Measurements from ENCODE around the gene SMIM29.

SMIM29 gene

DNA sequence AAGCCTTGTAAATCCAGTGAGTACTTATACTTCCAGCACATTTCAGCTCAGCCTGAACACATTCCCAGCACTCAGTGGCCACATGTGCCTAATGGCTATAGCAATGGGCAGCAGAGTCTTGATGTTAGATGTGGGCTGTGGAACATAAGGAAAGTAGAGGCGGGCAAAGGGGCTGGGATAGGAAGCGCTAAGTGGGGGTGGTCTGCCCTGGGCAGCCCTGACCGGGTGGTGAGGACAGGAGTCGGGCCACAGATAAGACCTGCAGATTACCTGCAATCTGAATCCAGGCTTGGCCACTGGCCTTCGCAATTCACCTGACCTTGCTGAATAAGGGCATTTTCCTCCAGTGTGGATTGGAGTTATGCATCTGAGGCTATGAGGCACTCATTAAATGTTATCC lies 23.3 kb downstream of the SMIM29 start:
- H3K27me3 ChIP-seq (ENCODE audit: insufficient read depth, poor library complexity, severe bottlenecking): no peaks in the 10 kb centered on the region
- TF ChIP-seq, protein P1, sequence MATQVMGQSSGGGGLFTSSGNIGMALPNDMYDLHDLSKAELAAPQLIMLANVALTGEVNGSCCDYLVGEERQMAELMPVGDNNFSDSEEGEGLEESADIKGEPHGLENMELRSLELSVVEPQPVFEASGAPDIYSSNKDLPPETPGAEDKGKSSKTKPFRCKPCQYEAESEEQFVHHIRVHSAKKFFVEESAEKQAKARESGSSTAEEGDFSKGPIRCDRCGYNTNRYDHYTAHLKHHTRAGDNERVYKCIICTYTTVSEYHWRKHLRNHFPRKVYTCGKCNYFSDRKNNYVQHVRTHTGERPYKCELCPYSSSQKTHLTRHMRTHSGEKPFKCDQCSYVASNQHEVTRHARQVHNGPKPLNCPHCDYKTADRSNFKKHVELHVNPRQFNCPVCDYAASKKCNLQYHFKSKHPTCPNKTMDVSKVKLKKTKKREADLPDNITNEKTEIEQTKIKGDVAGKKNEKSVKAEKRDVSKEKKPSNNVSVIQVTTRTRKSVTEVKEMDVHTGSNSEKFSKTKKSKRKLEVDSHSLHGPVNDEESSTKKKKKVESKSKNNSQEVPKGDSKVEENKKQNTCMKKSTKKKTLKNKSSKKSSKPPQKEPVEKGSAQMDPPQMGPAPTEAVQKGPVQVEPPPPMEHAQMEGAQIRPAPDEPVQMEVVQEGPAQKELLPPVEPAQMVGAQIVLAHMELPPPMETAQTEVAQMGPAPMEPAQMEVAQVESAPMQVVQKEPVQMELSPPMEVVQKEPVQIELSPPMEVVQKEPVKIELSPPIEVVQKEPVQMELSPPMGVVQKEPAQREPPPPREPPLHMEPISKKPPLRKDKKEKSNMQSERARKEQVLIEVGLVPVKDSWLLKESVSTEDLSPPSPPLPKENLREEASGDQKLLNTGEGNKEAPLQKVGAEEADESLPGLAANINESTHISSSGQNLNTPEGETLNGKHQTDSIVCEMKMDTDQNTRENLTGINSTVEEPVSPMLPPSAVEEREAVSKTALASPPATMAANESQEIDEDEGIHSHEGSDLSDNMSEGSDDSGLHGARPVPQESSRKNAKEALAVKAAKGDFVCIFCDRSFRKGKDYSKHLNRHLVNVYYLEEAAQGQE (IDR thresholded peaks at IDR 0.05; ENCODE audit: insufficient replicate concordance, low read depth): no peak
- TF ChIP-seq, protein P2, sequence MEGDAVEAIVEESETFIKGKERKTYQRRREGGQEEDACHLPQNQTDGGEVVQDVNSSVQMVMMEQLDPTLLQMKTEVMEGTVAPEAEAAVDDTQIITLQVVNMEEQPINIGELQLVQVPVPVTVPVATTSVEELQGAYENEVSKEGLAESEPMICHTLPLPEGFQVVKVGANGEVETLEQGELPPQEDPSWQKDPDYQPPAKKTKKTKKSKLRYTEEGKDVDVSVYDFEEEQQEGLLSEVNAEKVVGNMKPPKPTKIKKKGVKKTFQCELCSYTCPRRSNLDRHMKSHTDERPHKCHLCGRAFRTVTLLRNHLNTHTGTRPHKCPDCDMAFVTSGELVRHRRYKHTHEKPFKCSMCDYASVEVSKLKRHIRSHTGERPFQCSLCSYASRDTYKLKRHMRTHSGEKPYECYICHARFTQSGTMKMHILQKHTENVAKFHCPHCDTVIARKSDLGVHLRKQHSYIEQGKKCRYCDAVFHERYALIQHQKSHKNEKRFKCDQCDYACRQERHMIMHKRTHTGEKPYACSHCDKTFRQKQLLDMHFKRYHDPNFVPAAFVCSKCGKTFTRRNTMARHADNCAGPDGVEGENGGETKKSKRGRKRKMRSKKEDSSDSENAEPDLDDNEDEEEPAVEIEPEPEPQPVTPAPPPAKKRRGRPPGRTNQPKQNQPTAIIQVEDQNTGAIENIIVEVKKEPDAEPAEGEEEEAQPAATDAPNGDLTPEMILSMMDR (IDR thresholded peaks at IDR 0.05; ENCODE audit: insufficient read depth, low read length): no peak
- no peak for TF ChIP-seq POLR2AphosphoS5 (IDR thresholded peaks at IDR 0.05; ENCODE audit: low read depth)
- DNase-seq (ENCODE audit: low read depth in 1 of 2, low spot score in 1 of 2): no peak
- H3K27ac ChIP-seq (replicated peaks): no peak overlapping the region
- H3K4me3 ChIP-seq (replicated peaks; ENCODE audit: insufficient read depth, low read length): no peak overlapping the region

DNA sequence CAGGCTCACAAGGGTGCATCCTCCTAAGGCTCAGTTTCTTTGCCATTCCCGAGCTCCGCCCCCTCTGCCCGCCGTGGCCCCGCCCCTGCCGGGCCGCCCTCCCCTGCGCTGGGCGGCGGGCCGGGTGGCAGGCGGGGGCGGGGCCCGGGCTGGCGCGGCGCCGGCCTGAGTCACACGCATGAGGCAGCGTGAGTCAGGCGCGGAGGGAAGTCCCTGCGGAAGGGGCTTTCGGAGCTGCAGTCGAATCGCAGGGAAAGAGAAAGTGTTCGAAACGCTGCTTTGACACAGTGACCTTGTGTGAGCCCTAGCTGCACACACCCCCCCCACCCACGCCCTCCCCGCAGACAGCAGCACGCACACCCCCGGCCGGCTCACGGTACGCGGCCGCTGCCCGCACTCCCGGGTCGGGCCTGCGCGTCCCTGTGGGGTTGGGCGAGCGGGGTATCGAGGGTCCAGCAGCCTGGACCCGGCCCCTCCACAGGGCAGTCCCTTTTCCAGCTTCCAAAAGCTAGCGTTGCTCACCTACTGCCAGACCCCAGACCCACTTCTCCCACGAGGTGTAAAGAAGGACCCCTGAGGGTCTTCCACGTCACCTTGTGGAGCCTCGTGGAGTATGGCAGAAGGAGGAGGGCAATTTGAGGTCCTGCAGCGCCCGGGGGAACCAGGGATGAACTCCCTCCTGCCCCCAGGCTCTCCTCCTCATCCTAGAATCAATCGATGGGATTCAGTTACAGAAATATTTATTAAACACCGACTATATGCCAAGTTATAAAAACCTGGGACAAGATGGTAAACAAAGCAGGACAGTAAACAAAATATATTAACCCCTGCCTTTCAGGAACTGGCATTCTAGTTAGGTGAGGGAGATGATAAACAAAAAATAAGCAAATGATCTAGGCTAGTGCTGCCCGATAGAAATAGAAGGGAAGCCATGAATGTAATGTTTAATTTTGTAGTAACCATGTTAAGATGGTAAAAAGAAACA lies 24.6 kb downstream of the SMIM29 start:
- Histone ChIP-seq H3K27me3 (ENCODE audit: insufficient read depth, poor library complexity, severe bottlenecking) (no peaks in the 10 kb centered on the region), H3K4me3 (replicated peaks; ENCODE audit: insufficient read depth, low read length) (peak overlapping the region; percentile 37), H3K27ac (replicated peaks) (peak overlapping the region; percentile 97)
- TF ChIP-seq SPI1 (IDR thresholded peaks at IDR 0.05; ENCODE audit: borderline replicate concordance, low read depth) (peak; percentile 47; the same call in 1 of the 2 replicates), GABPA (IDR thresholded peaks at IDR 0.05; ENCODE audit: low read depth) (no peak), POLR2AphosphoS5 (IDR thresholded peaks at IDR 0.05; ENCODE audit: low read depth) (peak; percentile 87)
- TF ChIP-seq, protein P2 (IDR thresholded peaks at IDR 0.05; ENCODE audit: insufficient read depth, low read length): no peak
- DNase-seq (ENCODE audit: low read depth in 1 of 2, low spot score in 1 of 2): peak; percentile 91 to 97

DNA sequence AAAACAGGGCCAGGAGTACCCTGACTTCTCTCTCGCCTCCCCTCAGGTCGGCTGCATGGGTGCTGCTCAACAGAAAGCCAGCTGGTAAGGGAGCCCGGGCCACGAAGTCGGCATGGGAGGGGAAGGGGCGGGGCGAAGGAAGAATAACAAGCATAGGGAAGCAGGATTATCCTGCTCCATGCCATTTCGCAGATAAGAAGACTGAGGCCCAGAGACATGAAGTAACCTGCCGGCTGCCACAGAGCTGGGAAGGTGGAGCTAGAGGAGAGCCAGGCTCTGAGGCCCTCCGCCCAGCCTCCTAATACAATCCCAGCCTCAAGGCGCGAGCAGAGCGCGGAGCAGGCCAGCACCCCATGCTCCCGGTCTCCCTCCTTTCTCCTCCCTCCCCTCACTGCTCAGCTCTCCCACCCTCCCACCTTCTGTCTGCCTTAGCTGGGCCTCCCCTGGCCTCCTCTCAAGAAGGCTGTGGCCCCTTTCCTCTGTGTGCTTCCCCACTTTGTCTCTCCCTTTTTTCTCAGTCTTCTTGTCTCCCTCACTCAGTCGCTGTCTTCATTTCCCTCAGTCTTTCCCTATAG lies 25.3 kb downstream of the SMIM29 start:
- H3K27me3 ChIP-seq (ENCODE audit: insufficient read depth, poor library complexity, severe bottlenecking): no peaks in the 10 kb centered on the region
- peak overlapping the region; percentile 42 for H3K27ac ChIP-seq (replicated peaks)
- H3K4me3 ChIP-seq (replicated peaks; ENCODE audit: insufficient read depth, low read length): no peak overlapping the region
- TF ChIP-seq, protein P1 (IDR thresholded peaks at IDR 0.05; ENCODE audit: insufficient replicate concordance, low read depth): no peak
- TF ChIP-seq, protein P2 (IDR thresholded peaks at IDR 0.05; ENCODE audit: insufficient read depth, low read length): no peak
- TF ChIP-seq GABPA (IDR thresholded peaks at IDR 0.05; ENCODE audit: low read depth): no peak
- TF ChIP-seq SPI1 (IDR thresholded peaks at IDR 0.05; ENCODE audit: borderline replicate concordance, low read depth): no peak
- no peak for TF ChIP-seq POLR2AphosphoS5 (IDR thresholded peaks at IDR 0.05; ENCODE audit: low read depth)
- no peak for DNase-seq (ENCODE audit: low read depth in 1 of 2, low spot score in 1 of 2)

All from HL-60 (cell line).